Karpas-422 (cell line): Measurements from ENCODE around the gene INO80C. TPM values are rescaled to one million over a fixed set of nuclear protein-coding genes. Genes with fewer than 3 reads are reported as not detected.

Source experiments
- DNase-seq: peaks from one replicate; pipeline ENCODE4 v3.0.0-alpha.2; 2015
- H2AFZ ChIP-seq: fragments of 200-600 bp; sonication (generic); 2 replicates; pipeline ENCODE4 v1.6.1; 2014; ENCODE audit warnings: antibody characterized with exemption, low read length, mixed read lengths
- H3K27ac ChIP-seq: fragments of 200-600 bp; sonication (generic); 2 replicates; pipeline ENCODE4 v1.5.1; 2014; ENCODE audit warnings: mild to moderate bottlenecking, low read length, moderate library complexity
- H3K27me3 ChIP-seq: fragments of 200-600 bp; sonication (generic); 2 replicates; pipeline ENCODE4 v1.6.1; 2014; ENCODE audit warnings: low read length, mixed read lengths
- H3K36me3 ChIP-seq: fragments of 200-600 bp; sonication (generic); 2 replicates; pipeline ENCODE4 v1.6.1; 2014; ENCODE audit warnings: low read length, mixed read lengths; ENCODE audit not compliant: insufficient read depth
- H3K4me1 ChIP-seq: fragments of 200-600 bp; sonication (generic); 2 replicates; pipeline ENCODE4 v1.6.1; 2014; ENCODE audit warnings: mild to moderate bottlenecking, low read length, mixed read lengths
- H3K4me2 ChIP-seq: fragments of 200-600 bp; sonication (generic); 2 replicates; pipeline ENCODE4 v1.6.1; 2014; ENCODE audit warnings: low read length, low read depth, mild to moderate bottlenecking; ENCODE audit not compliant: poor library complexity, severe bottlenecking
- H3K4me3 ChIP-seq: fragments of 200-600 bp; sonication (generic); 2 replicates; pipeline ENCODE4 v1.5.1; 2014; ENCODE audit warnings: mild to moderate bottlenecking, antibody characterized with exemption, low read length, mixed read lengths
- H3K79me2 ChIP-seq: fragments of 200-600 bp; sonication (generic); 2 replicates; pipeline ENCODE4 v1.6.1; 2014; ENCODE audit warnings: mild to moderate bottlenecking, low read length, mixed read lengths
- H3K9ac ChIP-seq: fragments of 200-600 bp; sonication (generic); 2 replicates; pipeline ENCODE4 v1.6.0; 2014; ENCODE audit warnings: low read length
- H3K9me2 ChIP-seq: fragments of 200-600 bp; sonication (generic), shearing (Covaris generic); replicated peaks from 2 replicates; pipeline ENCODE4 v1.6.0; 2014; ENCODE audit warnings: mild to moderate bottlenecking, low read length, moderate library complexity; ENCODE audit not compliant: insufficient read depth
- H3K9me3 ChIP-seq: fragments of 300-700, 200-600 bp; sonication (generic); 2 replicates; pipeline ENCODE4 v1.6.1; 2014; ENCODE audit warnings: low read length, mixed read lengths
- H4K20me1 ChIP-seq: fragments of 200-600 bp; sonication (generic); 2 replicates; pipeline ENCODE4 v1.6.1; 2014; ENCODE audit warnings: mild to moderate bottlenecking, antibody characterized with exemption, low read length, low read depth; ENCODE audit not compliant: insufficient read depth
- small RNA-seq: library from RNA; depleted of rRNA; stranded (forward); fragments of <200 nt; gene quantifications from one replicate; pipeline ENCODE3, GENCODE V24; 2014
- total RNA-seq: library from RNA; depleted of rRNA; stranded (reverse); fragments of >200 nt; shearing (Covaris generic); gene quantifications from 2 replicates; pipeline ENCODE4 v1.2.3, GENCODE V29; 2014; ENCODE audit warnings: low replicate concordance; rRNA removed

INO80C gene
- total RNA-seq, 1 experiment from 2014 or later, result 108 TPM

DNA sequence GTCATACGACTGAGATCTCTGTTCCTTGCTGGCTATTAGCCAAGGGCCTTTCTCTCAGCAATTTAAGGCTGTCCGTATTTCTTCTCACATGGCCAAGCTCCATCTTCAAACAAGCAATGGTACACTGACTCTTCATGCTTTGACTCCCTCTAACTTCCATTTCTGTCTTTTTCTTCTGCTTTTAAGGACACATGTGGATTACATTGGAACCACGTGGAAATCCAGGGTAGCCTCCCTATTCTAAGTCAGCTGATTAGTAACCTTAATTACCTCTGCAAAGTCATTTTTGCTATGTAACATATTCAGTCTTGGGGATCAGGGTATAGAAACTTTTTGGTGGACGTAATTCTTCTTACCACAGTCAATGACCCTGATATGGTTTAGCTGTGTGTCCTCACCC, 79.2 kb downstream of the INO80C start:
- no peak overlapping the region for H2AFZ ChIP-seq
- no peaks in the 10 kb centered on the region for H3K9me2 ChIP-seq
- H3K9ac ChIP-seq, result no peak overlapping the region
- no peak for DNase-seq
- no peak overlapping the region for H3K4me2 ChIP-seq
- peaks cover 51% of the 10 kb centered on the region for H3K4me1 ChIP-seq
- peaks cover 4% of the 10 kb centered on the region; the same call in 1 of the 2 replicates for H3K36me3 ChIP-seq
- peaks cover 10% of the 10 kb centered on the region for H3K9me3 ChIP-seq
- H3K27ac ChIP-seq, result no peak overlapping the region
- H4K20me1 ChIP-seq, result no peaks in the 10 kb centered on the region
- no peaks in the 10 kb centered on the region for H3K79me2 ChIP-seq
- H3K27me3 ChIP-seq, result no peaks in the 10 kb centered on the region
- no peak overlapping the region for H3K4me3 ChIP-seq

Small RNA genes within 50 kb of the gene (small RNA-seq; reads per million reads assigned to genes)
- gene AC007998.5, result not detected

Other genes with a start within 250 kb of the INO80C start
- 22.0 and 27.4 TPM in 2 replicates for gene ZSCAN30, start 207.7 kb downstream of the INO80C start, total RNA-seq
- gene ZNF24, start 153.5 kb downstream of the INO80C start, total RNA-seq, result 26.1 and 42.6 TPM in 2 replicates
- gene ZNF396, start 120.6 kb downstream of the INO80C start, total RNA-seq, result 1.0 and 1.4 TPM in 2 replicates
- gene GALNT1, start 83.8 kb upstream of the INO80C start, total RNA-seq, result 172 and 259 TPM in 2 replicates